ENCODE measurements around the gene ZIC4. TPM values are rescaled to one million over a fixed set of nuclear protein-coding genes. Genes with fewer than 3 reads are reported as not detected.

The ZIC4 gene
- not detected in 2 replicates for total RNA-seq

DNA sequence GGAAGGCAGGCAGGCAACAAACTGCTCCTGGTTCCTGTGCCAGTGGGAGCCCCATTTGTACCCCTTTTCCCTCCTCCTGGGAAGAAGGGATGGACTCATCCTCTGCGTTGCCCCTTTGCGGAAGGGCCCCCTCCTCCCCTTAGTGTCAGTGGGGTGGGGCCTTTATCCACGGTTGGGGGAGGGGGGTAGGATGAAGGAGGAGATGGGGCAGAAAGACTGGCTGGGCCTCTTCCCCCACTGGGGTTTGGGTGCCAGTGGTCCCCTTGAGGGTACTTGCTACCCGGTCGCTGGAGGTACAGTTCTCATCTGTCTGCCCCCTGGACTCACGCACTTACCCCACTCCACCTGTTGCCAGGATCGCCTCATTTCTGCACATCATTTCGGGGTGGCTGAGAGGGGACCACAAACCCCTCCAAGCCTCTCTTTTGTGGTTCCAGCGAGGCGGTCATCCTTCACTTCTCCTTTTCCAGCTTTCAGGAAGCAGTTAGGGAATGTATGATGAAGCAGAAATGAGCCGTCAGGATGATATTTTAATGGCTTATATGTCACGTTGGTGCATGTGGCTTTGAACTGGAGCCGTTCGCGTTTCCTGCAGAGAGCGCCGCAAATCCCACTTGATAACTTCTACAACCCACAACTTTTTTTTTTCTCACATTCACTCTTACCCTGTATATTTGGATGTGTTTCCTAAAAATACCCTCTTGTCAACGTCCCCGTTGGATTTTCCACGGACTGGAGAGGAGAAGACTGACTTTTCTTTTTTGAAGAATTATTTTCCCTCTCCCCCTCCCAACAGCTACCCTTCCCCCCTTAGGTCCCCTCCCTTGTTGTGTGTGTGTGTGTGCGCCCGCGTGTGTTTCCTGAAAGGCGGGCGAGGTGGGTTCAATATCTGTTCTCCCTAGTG is at the start of gene ZIC4:
TSS of gene ZIC4 (minus strand) at position 516 of the 904 bp plus-strand sequence. CDS start 3,746 bp downstream, outside the sequence.
- no peak for DNase-seq (ENCODE audit: extremely low read depth, low read depth, low spot score)

DNA sequence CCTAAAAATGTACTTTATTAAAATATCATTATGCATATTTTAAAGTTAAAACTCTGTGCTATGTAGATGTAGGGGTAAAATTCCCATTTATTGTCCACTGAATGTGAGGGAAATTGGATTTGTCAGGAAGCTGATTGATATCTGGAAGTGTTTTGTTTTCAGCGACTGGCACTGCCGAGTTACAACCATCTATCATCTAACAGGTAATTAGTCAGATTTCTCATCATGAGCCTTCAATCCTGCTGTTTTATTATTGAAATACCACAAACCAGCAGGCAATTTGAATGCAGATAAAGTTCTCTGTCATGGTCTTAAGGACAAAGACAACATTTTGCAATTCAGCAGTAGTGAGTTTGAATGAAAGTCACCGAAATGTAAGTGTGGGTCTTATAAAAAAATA is 43.3 kb upstream of the ZIC4 start:
- DNase-seq (ENCODE audit: extremely low read depth, low read depth, low spot score), result no peak

DNA sequence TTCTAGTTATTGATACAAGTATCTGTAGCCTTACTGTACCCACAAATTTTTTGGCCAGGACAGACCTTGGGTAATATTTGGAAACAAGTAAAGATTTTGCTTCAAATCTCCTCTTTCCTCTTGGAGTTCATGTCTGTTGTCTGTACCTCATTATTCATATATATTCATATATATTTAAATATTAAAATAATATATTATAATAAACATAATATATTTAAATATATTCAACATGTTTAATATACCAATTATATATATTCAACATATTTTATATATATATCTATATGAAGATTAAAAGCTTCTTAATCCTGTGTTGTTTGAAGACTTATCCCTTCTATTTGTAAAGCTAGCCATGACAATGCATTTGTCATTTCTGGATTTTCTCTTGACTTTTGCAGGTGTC is 40.9 kb upstream of the ZIC4 start:
- DNase-seq (ENCODE audit: extremely low read depth, low read depth, low spot score), result no peak

DNA sequence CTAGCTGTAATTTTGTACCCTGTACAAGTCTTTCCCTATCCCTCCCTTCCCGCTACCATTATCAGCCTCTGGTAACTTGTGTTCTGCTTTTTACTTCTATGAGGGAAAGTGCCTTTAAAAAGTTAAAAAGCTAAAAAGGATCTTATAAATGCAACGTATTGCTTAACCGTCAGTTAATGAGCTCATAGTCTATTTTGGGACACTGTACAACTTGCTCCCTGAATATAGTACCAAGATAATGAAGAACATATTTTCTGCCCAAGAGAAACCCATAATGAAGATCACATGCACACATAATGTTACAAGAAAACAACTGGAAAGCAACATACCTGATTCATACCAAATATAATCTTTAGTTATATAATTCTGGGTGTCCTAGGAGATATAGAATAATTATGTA is 25.4 kb upstream of the ZIC4 start:
- DNase-seq (ENCODE audit: extremely low read depth, low read depth, low spot score), result no peak

DNA sequence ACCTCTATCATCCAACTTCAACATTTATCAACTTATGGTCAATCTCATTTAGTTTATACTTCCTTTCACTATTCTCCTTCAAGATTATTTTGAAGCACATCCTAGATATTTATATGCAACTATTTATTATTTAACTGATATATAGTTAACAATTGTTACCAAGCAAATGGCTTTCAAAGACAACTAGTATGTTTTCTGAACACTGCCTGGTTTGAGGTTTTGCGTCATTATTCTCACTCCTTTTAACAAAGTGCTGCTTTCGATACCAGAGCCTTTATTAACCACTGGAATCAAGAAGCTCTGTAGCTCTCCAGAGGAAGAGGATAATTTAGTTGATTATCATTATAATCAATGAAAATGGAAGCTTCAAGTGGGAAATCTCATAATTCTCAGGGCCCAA is 22.4 kb upstream of the ZIC4 start:
- no peak for DNase-seq (ENCODE audit: extremely low read depth, low read depth, low spot score)

DNA sequence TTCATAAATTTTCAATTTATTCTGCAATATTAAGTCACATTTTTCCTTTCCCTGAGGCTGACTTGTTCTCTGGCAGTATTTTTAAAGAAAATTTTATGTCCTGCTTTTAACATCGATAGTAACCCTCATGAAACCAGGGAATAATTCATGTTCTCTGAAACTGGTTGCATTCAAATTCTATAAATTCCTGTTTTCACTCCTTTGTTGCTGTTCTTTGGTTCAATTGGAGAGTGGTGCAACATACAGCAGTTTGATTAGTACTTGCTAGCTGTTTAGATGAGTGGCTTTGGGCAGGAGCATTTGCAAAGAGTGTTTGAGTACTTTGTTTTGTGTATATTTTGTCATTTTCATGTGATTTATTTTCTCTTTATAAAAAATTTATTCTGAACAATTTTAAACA is 22.0 kb upstream of the ZIC4 start:
- no peak for DNase-seq (ENCODE audit: extremely low read depth, low read depth, low spot score)

DNA sequence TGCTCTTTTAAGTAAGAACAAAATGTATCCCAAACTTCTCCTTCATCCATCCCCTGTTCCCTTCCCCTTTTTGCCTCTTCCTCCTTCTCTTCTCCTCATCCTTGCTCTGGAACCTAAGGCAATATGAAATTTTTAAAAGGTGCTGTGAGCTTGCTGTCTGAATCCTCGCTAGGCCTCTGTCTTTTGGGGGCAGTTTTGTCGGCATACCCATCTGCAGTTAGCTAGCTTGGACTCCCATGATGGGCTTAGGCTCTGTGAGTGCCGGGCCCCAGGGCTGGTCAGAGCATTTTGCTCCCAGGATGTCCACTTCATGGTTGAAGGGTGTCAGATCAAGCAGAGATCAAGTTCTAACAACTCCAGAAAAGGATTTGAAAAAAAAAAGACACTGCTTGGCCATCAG is 21.4 kb upstream of the ZIC4 start:
- no peak for DNase-seq (ENCODE audit: extremely low read depth, low read depth, low spot score)

DNA sequence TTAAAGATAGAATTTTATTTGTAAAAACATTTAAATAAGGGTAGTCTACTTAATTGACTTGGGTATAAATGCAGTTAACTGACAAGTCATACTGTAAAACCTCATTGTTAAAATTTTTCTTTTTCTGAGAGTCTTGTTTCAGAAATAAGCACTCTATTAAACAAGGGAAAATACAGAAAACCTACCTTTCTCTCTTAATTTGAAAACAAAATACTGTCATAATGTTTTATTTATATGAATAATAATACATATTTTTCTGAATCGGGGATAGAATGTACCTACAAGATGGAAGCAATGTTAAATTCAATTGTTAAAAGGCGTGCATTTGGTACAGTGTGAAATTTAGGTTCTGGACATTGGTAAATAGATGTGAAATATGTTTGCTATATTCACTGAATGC is 20.6 kb upstream of the ZIC4 start:
- DNase-seq (ENCODE audit: extremely low read depth, low read depth, low spot score), result no peak

DNA sequence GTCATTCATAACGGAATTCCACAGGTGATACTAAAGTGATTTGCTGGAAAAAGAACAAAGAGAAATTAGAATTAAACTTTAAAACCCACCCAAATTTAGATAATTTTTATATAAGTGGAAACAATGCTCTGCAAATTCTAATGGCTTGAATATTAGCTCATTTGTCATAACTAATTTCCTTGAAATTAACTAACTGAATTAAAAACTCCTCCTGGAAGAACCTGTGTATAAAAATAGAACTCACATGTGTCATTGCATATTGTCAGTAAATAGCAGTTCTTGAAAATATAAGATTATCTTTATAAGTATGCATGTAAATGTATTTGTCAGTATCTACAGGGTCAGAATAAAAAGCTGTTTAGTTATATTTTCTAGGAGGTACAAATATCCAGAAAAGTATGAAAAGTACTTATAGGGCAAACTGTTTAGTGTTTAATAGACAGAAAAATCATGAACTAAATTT is 19.1 kb upstream of the ZIC4 start:
- no peak for DNase-seq (ENCODE audit: extremely low read depth, low read depth, low spot score)

DNA sequence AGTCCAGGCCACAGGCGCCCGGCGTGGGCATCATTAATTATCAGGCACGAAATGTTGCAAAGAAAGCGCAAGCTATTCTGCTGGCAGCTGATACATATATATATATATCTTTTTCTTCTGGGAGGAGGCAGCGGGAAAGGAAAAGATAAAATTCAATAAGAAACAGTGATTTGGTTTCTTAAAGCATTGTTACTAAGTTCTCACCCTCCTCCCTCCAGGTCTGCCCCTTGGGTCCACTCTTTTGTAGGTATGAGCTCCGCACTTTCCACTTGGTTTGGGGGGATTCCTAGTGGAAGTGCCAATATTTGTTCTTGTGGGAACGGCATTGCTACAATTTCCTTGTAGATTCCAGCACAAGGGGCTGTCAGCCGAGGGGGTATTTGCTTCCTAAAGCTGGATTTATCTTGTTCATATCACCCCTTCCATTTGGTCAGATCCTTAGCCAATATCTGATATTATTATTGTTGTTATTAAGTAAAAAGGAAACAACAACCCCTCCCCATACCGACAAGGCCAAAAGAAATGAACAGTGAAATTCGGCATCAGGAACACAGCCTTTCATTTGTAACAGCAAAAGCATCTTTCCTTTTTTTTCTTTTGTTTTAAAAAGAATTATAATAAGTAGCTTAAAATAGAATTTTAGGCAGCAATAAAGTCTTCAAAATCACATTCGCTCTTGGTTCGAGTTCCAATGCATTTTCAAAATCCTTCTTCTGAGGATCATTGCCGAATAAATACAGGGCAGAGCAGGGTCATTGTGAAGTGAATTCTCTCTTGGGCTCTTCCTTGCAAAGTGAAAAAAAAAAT is 18.4 kb upstream of the ZIC4 start:
- no peak for DNase-seq (ENCODE audit: extremely low read depth, low read depth, low spot score)

DNA sequence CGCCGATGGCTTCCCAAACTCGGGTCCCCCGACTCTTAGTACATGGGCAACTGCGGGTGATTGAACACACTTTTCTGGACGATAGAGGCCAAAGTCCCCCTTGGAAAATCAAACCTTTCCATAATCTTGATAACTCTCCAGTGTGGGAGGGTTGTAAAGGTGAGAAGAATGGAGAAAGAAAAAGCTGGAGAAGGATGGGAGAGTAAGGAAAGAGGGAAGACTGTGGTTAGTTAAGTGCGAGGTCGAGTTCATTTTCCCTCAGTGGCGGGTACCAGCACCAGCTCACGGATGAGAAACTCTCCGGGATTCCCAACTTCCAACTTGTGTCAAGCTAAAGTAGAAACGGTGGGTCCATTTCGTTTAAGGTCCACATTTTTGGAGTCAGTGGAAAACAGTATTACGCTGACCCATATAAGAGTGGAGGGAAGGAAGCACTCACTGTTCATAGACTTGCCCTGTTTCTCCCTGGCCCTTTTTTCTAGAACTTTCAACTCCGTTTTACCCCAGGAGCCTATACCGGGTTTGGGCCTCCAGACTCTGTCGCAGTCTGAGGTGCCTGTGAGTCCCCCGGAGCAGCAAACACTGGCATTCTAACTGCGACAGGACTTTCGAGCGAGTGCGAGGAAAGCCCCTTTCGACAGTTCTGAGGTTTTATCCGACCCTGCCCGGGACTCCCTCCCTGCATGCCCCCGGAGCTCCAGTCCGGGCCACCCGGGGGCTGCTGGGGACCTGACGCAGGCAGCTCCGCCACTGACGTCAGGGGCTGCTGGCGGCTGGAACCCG is 17.6 kb upstream of the ZIC4 start:
- no peak for DNase-seq (ENCODE audit: extremely low read depth, low read depth, low spot score)

DNA sequence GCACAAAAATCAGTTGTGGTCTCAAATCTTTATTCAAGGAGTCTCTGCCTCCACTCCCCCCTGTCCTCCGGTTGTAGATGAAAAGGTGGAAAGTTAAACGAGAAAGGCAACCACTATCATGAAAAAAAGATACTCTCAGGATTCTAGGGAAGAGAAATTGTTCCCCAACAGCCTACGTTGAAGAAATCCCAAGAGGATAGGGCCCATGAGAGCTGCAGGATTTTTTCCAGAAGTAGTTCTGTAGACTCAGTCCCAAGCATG is 17.1 kb upstream of the ZIC4 start:
- DNase-seq (ENCODE audit: extremely low read depth, low read depth, low spot score), result no peak

DNA sequence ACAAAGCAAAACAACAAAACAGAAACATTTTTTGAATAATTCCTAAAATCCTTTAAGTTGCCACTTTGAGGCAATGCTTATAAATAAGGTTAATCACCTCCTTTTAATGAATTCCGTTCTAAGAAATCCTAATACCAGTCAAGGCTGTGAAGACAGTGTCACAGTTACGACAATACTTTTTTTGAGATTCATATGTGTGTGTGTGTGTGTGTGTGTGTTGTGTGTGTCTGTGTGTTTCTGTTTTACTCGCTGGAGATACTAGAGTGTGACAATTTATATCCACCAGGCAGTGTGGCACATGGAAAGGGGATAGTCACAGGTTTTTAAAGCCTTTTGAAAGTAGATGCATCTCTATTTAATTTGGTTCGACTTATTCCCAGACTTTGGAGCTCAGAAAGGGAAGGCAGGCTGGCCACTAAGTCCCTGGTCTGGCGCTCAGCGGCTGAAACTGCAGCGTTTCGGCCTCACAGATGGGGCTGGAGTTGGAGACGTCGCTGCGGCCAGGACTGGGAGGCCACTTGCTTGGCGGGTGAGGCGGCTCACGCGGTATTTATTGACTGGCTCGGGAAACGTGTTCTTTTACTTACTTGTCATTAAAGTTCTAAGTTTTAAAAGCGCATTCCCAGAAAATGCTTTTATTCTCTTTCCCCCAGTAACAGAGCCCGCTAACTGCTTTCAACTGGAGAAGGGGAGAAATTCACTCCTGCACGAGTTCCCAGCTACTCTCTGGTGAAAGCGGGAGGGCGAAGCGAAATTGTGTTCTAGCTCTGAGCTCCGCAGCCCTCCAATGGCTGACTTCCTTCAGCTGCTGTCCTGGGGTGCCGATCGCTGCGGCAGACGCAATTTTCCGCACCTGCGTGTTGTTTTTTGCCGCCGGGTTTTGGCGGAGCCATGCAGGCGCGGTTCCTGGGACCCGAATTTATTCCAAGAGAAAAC is 16.5 kb upstream of the ZIC4 start:
- DNase-seq (ENCODE audit: extremely low read depth, low read depth, low spot score), result no peak

DNA sequence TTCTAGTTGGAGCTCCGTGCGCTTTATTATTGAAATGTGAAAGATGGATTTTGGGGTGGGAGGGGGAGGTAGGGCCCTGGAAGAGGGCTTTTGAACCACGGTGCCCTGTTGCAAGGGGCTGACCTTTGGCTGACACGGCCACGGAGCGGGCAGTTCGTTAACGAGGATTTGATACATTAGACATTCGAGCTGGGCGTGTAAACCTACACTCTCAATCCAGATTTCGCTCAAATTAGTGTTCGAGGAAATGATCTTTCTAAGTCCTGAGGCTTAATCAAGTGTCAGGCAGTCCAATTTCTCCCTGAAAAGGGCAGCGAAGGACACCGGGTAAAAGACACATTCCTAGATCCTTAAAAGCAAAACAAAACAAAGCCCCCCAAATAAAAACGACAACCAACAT is 15.9 kb upstream of the ZIC4 start:
- no peak for DNase-seq (ENCODE audit: extremely low read depth, low read depth, low spot score)

DNA sequence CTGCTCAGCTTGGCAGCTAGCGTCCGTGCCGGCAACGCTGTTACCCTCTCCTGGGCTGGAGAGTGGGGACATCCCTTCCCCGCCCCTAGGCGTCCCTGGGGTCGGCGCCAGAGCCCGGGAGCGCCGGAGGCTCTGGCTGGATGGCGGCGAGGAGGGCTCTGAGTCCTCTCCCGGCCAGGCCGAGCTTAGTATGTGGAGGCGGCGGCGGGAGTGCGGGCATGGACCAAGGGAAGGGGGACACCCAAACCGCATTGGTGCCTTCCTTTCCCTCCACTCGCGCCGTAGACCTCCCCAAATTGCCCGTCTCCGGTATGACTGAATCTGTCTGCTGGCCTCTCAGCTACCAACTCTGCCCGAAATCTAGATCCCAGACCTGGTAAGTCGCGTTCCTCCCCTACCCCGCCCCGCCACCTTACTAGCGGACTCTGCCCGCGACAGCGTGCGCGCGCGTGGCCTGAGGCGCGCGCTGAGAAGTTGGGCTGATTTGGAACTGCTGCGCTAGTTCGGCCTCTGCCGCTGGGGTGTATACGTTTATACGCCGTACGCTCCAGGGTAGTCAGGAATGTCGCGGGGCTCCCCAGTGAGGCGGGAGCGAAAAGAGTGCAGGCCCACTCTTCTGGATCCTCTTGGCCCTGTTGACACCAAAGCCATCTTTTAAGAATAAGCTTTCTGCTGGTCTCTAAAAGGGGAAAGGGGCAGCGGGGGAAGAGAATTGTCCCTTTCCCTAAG is 15.0 kb upstream of the ZIC4 start:
- no peak for DNase-seq (ENCODE audit: extremely low read depth, low read depth, low spot score)

DNA sequence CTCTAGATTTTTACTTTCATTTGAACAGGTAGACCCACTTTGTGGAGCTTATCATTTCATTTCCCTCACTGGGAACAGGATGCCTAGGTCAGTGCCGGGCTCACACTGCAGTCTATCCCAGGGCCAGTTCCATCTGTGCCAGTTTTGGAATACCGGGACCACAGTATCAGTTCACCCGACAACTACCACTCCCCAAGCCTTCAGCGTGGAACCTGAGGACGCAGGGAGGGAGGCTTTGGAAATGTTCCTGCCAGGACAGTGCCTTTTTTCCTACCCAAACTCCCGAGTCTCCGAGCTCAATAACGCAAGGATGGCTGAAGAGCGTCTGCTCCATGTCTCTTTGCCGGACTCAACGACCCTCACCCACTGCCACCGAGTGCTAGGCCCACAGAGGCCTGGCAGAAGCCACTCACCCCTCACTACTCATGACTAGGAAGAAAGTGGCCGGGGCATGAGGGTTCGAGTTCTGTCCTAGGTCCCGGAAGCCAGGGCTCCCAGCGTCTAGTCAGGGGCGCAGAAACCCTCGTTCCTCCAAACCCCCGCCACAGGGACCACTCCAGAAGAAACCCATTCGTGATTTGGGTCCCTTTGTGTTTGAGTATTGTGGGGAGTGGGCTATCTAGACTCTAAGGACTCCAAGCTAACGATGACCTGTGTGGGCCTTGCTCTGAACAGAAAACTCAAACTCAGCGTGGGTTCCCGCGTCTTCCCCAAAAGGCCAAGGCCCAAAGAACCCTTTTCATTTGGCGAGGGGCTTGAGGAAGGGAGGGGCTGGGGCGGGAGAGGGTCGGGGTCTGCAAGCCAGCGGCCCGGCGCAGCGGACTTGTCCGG is 14.2 kb upstream of the ZIC4 start:
- no peak for DNase-seq (ENCODE audit: extremely low read depth, low read depth, low spot score)

DNA sequence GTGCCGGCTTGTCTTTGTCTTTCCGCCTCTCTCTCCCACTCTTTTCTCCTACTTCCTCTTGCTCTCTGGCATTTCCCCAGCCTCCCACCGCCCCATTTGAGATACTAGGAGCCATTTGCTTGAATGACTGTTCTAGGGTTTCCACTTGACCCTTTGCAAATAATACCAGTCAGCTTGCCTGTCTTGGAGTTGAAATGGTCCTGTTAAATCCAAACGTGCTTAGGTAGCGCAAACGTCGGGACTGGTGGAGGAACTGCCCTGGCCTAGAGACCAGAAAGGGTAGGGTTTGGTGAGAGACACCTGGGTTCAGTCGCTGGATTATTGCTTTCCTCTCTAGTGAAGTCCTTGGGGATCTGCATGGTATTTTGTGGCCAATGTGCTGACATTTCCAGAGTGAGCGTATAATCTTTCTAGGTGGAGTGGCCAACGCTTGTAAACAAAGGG is 13.5 kb upstream of the ZIC4 start:
- no peak for DNase-seq (ENCODE audit: extremely low read depth, low read depth, low spot score)

DNA sequence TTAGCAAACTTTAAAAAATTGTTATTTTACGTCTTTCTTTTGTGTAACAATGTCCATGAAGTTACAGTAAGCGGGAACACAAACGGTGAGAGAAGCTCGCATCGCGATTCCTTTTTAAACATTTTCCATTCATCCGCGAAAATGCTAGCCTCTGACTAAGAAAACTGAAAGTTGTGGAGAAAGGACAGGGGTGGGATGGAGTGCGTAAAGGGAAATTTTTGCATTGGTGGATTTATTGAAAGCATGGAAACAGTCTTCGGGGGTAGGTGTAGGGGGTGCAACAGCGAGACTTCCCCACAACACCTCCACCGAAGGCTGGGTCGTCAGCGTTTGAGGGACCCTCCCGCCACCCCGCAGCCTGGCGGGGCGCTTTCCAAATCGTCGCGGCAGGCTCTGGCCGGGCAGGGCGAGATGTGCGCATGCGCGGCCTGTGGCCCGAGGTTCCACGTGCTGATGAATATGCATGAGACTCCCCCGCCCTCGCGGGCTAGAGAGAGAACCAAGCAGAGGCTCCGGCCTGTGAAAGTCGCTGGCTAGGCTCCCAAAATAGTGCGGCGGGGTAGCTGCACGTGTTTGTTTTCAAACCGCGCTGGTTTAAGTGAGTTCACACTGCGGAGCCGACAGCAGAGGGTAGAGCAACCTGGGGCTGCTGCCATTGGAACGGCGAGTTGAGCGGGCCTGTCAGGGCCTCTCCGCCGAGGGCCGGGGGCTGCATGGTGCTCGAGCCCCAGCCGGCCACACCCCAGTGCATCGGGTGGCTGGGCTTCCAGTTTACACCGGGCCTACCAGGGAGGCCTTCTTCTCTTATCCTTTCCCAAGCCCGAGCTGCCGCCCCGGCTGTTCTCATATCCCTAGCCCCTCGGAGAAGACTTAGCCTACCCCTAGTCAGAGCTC is 12.7 kb upstream of the ZIC4 start:
- no peak for DNase-seq (ENCODE audit: extremely low read depth, low read depth, low spot score)

Data from glomerular endothelial cell (primary cell).